ENCODE measurements around the gene IL1A.

IL1A gene

GRCh38 chr2:112796486-112796885 lies 12.2 kb upstream of the IL1A start:
- H3K4me3 ChIP-seq (ENCODE audit: low read length): no peak overlapping the region
- no peak for DNase-seq (ENCODE audit: low read depth)
- no peak for TF ChIP-seq CTCF (conservative IDR thresholded peaks at IDR 0.05; ENCODE audit: low read length)

- no peak for TF ChIP-seq CTCF (conservative IDR thresholded peaks at IDR 0.05; ENCODE audit: low read length)
- H3K4me3 ChIP-seq (ENCODE audit: low read length): no peak overlapping the region
- no peak for DNase-seq (ENCODE audit: low read depth)
Observed at GRCh38 chr2:112795774-112796173, 11.5 kb upstream of the IL1A start.

- no peak for DNase-seq (ENCODE audit: low read depth)
Observed at GRCh38 chr2:112794841-112795240, 10.5 kb upstream of the IL1A start.

GRCh38 chr2:112794131-112794733 lies 9.9 kb upstream of the IL1A start:
- TF ChIP-seq CTCF (conservative IDR thresholded peaks at IDR 0.05; ENCODE audit: low read length): no peak
- no peak overlapping the region for H3K4me3 ChIP-seq (ENCODE audit: low read length)
- DNase-seq (ENCODE audit: low read depth): peak; percentile 95

More at GRCh38 chr2:112794841-112795240, 10.5 kb upstream of the IL1A start:
- no peak for TF ChIP-seq CTCF (conservative IDR thresholded peaks at IDR 0.05; ENCODE audit: low read length)
- no peak overlapping the region for H3K4me3 ChIP-seq (ENCODE audit: low read length)

- no peak overlapping the region for H3K4me3 ChIP-seq (ENCODE audit: low read length)
- no peak for TF ChIP-seq CTCF (conservative IDR thresholded peaks at IDR 0.05; ENCODE audit: low read length)
- DNase-seq (ENCODE audit: low read depth): peak; percentile 46
Observed at GRCh38 chr2:112793449-112793978, 9.2 kb upstream of the IL1A start.

- TF ChIP-seq CTCF (conservative IDR thresholded peaks at IDR 0.05; ENCODE audit: low read length): no peak
- DNase-seq (ENCODE audit: low read depth): no peak
- H3K4me3 ChIP-seq (ENCODE audit: low read length): no peak overlapping the region
Observed at GRCh38 chr2:112792419-112792818, 8.1 kb upstream of the IL1A start.

GRCh38 chr2:112791693-112792230 lies 7.5 kb upstream of the IL1A start:
- no peak overlapping the region for H3K4me3 ChIP-seq (ENCODE audit: low read length)
- TF ChIP-seq CTCF (conservative IDR thresholded peaks at IDR 0.05; ENCODE audit: low read length): no peak
- no peak for DNase-seq (ENCODE audit: low read depth)
